ENCODE data around the gene SFXN5. TPM values are rescaled to one million over a fixed set of nuclear protein-coding genes. Genes with fewer than 3 reads are reported as not detected.

SFXN5 gene
- total and polyA plus RNA-seq, 3 donors from 2014 or later = 24.0 to 32.2 (median 25.4) TPM

- Histone ChIP-seq H3K27ac (no peak overlapping the region), H3K4me3 (no peak overlapping the region), H3K36me3 (ENCODE audit: low read depth, missing control alignments) (no peaks in the 10 kb centered on the region), H3K9me3 (no peaks in the 10 kb centered on the region), H3K27me3 (no peaks in the 10 kb centered on the region), H3K4me1 (peaks cover 3% of the 10 kb centered on the region)
- 90 to 96% methylated on average over 15 to 16 of the region's 16 CpGs for WGBS, 2 donors
- DNase-seq = no peak
- no peak for TF ChIP-seq POLR2A (IDR thresholded peaks at IDR 0.05)
- intact Hi-C loops (cut with DNase I; ENCODE audit: low total_unique reads) = no loop called here
Observed at GRCh38 chr2:72944804-72945449, 126.6 kb downstream of the SFXN5 start.

GRCh38 chr2:72943540-72944395 is 127.7 kb downstream of the SFXN5 start:
- no peak for DNase-seq
- H3K27ac ChIP-seq = no peak overlapping the region
- H3K4me1 ChIP-seq = peaks cover 3% of the 10 kb centered on the region
- WGBS, 2 donors = 84 to 92% methylated on average over 4 to 7 of the region's 7 CpGs
- intact Hi-C loops (cut with DNase I; ENCODE audit: low total_unique reads) = no loop called here
- no peak for TF ChIP-seq CTCF (IDR thresholded peaks at IDR 0.05)
- no peak for TF ChIP-seq POLR2A (IDR thresholded peaks at IDR 0.05)
- no peaks in the 10 kb centered on the region for H3K36me3 ChIP-seq (ENCODE audit: low read depth, missing control alignments)
- H3K9me3 ChIP-seq = no peaks in the 10 kb centered on the region
- no peak overlapping the region for H3K4me3 ChIP-seq
- H3K27me3 ChIP-seq = no peaks in the 10 kb centered on the region

GRCh38 chr2:72942881-72943418 is 128.6 kb downstream of the SFXN5 start:
- Histone ChIP-seq H3K27me3 (no peaks in the 10 kb centered on the region), H3K4me1 (peaks cover 3% of the 10 kb centered on the region), H3K27ac (no peak overlapping the region), H3K36me3 (ENCODE audit: low read depth, missing control alignments) (no peaks in the 10 kb centered on the region), H3K4me3 (no peak overlapping the region), H3K9me3 (no peaks in the 10 kb centered on the region)
- intact Hi-C loops (cut with DNase I; ENCODE audit: low total_unique reads) = no loop called here
- WGBS, 2 donors = 92 to 100% methylated on average over 5 to 8 of the region's 8 CpGs
- DNase-seq = no peak
- TF ChIP-seq POLR2A (IDR thresholded peaks at IDR 0.05) (no peak), CTCF (IDR thresholded peaks at IDR 0.05) (no peak)

GRCh38 chr2:72942293-72942692 is 129.2 kb downstream of the SFXN5 start:
- no peak overlapping the region for H3K4me3 ChIP-seq
- 96% methylated on average over 8 of the region's 8 CpGs; no CpG with 5 or more reads in 1 of the 2 donors for WGBS, 2 donors
- H3K36me3 ChIP-seq (ENCODE audit: low read depth, missing control alignments) = no peaks in the 10 kb centered on the region
- no peak for DNase-seq
- H3K4me1 ChIP-seq = peaks cover 3% of the 10 kb centered on the region
- no peak for TF ChIP-seq CTCF (IDR thresholded peaks at IDR 0.05)
- no peaks in the 10 kb centered on the region for H3K9me3 ChIP-seq
- intact Hi-C loops (cut with DNase I; ENCODE audit: low total_unique reads) = no loop called here
- H3K27me3 ChIP-seq = no peaks in the 10 kb centered on the region
- no peak overlapping the region for H3K27ac ChIP-seq

GRCh38 chr2:72940786-72941185 is 130.7 kb downstream of the SFXN5 start:
- H3K27ac ChIP-seq = no peak overlapping the region
- no peak for DNase-seq
- WGBS, 2 donors = 53 to 64% methylated on average over 3 to 6 of the region's 6 CpGs
- intact Hi-C loops (cut with DNase I; ENCODE audit: low total_unique reads) = no loop called here
- peaks cover 3% of the 10 kb centered on the region for H3K4me1 ChIP-seq
- H3K9me3 ChIP-seq = no peaks in the 10 kb centered on the region
- H3K36me3 ChIP-seq (ENCODE audit: low read depth, missing control alignments) = no peaks in the 10 kb centered on the region
- TF ChIP-seq CTCF (IDR thresholded peaks at IDR 0.05) = no peak
- TF ChIP-seq POLR2A (IDR thresholded peaks at IDR 0.05) = no peak
- H3K27me3 ChIP-seq = no peaks in the 10 kb centered on the region
- no peak overlapping the region for H3K4me3 ChIP-seq

Measured in testis (tissue), 3 donors.